ENCODE data around the gene PKDCC.

Gene PKDCC

DNA sequence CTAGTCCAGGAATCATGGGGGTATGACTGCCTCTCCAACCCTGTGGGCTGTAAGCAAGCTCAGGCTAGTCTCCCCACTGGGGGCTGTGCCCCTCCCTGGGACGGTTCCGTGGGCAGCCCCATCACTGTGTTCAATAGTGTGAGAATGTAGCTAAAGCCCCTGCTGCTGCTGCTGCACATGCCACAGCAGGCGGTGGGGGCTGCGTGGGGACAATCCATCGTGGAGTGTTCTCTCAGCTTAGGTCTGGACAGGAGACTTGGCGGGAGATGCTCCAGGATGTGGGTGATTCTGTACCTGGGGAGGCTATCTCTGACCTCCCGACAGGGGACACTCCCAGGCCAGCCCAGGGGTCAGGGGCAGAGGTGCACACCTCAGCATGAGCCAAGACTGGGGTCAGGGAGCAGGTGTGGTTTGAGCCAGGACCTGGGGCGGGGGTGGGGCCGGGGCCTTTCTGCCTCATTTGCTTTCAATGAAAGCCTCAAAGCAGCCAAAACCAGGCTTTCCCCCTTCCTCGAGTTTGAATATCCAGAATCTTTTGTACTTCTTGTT is 10.2 kb downstream of the PKDCC start:
- in situ Hi-C loops (cut with MboI; ENCODE audit: low pct_unique_long_range_greater_than_20kb, low sequenced_read_pairs, unreplicated experiment) = no loop called here
- TF ChIP-seq, protein P1, sequence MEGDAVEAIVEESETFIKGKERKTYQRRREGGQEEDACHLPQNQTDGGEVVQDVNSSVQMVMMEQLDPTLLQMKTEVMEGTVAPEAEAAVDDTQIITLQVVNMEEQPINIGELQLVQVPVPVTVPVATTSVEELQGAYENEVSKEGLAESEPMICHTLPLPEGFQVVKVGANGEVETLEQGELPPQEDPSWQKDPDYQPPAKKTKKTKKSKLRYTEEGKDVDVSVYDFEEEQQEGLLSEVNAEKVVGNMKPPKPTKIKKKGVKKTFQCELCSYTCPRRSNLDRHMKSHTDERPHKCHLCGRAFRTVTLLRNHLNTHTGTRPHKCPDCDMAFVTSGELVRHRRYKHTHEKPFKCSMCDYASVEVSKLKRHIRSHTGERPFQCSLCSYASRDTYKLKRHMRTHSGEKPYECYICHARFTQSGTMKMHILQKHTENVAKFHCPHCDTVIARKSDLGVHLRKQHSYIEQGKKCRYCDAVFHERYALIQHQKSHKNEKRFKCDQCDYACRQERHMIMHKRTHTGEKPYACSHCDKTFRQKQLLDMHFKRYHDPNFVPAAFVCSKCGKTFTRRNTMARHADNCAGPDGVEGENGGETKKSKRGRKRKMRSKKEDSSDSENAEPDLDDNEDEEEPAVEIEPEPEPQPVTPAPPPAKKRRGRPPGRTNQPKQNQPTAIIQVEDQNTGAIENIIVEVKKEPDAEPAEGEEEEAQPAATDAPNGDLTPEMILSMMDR (IDR thresholded peaks at IDR 0.05; ENCODE audit: extremely low read depth, insufficient read depth, missing control alignments) = no peak
- no peak for DNase-seq (ENCODE audit: low spot score)

DNA sequence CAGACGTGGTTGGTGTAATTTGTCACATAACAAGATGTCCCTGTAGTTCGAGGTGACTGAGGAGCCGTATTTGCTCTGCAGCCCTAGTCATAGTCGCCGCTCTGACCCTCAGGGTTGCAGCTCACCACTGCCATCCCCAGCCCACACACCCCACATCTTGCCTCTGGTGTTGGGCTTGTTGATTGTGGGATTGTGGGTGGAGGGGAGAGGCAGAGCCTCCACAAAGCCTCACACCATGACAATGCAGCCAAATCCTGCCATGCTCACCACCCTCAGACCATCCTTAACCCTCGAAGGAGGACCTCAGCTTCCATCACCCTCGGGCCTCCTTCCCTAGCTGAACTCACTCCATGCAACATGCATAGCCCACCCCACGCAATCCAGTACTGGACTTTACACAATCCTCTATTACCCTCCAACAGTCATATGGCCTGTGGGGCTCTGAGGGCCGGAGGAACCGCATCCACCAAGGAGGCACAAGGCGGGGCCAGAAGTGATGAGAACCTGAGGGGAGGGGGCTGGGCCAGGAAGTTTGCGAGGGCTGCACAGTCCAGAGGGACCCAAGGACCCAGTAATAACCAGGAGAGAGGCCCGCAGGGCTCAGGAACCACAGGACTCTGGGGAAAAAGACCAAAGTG is 11.6 kb downstream of the PKDCC start:
- TF ChIP-seq, protein P1 (IDR thresholded peaks at IDR 0.05; ENCODE audit: extremely low read depth, insufficient read depth, missing control alignments) = no peak
- in situ Hi-C loops (cut with MboI; ENCODE audit: low pct_unique_long_range_greater_than_20kb, low sequenced_read_pairs, unreplicated experiment) = no loop called here
- DNase-seq (ENCODE audit: low spot score) = no peak

DNA sequence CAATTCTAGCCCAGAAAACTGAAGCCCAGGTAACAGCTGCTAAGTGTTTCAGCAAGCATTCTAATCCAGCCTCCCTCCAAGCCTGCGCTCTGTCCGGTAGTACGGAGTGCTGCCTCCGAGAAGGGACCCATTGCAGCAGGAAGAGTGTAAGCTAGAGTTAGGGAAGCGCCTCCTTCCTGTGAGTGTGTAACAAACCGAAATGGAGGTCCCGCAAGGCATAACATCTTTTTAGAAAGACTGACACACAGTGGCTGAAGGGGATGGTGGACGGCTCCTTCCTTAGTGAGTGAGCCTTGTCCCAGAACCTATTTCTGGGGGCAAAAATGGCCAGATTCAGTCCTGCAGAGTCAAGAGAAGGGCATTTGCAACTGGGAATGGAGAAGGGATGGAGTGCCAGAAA is 12.2 kb downstream of the PKDCC start:
- TF ChIP-seq, protein P1 (IDR thresholded peaks at IDR 0.05; ENCODE audit: extremely low read depth, insufficient read depth, missing control alignments) = peak; percentile 44
- no peak for DNase-seq (ENCODE audit: low spot score)
- in situ Hi-C loops (cut with MboI; ENCODE audit: low pct_unique_long_range_greater_than_20kb, low sequenced_read_pairs, unreplicated experiment) = no loop called here

DNA sequence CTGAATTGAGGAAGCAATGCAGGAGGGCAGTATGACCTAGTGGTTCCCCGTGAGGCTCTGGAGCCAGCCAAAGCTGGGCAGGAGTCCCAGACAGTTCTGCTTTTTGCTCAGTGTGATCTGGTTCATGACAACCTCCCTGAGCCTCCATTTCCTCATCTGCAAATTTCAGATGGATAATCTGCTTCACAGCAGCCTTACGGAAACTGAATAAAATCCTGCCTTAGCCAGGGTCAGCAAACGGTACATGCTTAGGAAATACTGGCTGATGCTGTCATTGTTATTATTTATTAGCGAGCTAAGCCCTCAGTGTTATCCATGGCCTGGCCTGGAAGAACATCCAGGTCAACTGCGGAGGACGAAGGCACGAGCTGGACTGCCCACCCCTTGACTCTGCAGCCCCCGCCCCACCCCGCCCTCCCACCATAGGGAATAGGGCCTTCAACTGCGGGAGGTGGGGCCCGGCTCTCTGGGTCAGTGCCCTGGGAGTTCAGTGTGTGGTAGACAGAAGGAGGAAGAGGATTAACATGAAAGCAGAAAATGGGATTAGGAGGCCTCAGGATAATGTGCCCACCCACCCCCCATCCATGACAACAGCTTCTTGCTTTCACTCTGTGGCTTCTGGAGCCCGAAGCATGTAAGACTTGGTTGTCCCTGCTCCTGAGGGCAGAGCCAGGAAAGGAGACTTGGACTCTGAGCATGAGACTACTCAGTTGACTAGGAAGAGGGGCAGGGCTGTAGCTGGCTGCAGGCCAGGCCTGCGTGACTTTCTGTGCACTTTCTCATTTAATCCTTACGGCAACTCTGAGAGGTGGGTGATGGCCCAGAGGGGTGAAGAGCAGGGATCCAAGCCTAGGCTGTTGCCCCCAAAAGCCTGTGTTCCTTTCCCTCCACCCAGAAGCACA is 13.1 kb downstream of the PKDCC start:
- no peak for DNase-seq (ENCODE audit: low spot score)
- TF ChIP-seq, protein P1 (IDR thresholded peaks at IDR 0.05; ENCODE audit: extremely low read depth, insufficient read depth, missing control alignments) = no peak
- in situ Hi-C loops (cut with MboI; ENCODE audit: low pct_unique_long_range_greater_than_20kb, low sequenced_read_pairs, unreplicated experiment) = no loop called here

DNA sequence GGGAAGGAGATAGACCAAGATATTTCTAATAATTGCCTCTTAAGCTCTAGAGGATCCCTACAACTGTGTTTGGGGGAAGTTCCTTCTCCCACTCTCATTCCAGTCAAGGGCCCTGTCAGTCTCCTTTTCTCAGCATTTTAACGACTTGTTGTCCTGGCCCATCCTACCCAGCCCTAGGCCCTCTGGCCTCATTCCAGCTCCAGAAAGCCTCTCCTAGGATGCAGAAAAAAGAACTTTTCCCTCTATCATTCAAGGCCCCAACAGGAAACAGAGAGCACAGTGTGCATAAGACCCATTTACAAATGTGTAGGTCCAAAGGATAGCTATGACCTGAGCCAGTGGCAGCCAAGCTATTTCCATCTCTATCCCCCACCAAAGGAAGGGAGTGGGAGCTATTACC is 14.0 kb downstream of the PKDCC start:
- no peak for DNase-seq (ENCODE audit: low spot score)
- in situ Hi-C loops (cut with MboI; ENCODE audit: low pct_unique_long_range_greater_than_20kb, low sequenced_read_pairs, unreplicated experiment) = no loop called here
- TF ChIP-seq, protein P1 (IDR thresholded peaks at IDR 0.05; ENCODE audit: extremely low read depth, insufficient read depth, missing control alignments) = no peak

DNA sequence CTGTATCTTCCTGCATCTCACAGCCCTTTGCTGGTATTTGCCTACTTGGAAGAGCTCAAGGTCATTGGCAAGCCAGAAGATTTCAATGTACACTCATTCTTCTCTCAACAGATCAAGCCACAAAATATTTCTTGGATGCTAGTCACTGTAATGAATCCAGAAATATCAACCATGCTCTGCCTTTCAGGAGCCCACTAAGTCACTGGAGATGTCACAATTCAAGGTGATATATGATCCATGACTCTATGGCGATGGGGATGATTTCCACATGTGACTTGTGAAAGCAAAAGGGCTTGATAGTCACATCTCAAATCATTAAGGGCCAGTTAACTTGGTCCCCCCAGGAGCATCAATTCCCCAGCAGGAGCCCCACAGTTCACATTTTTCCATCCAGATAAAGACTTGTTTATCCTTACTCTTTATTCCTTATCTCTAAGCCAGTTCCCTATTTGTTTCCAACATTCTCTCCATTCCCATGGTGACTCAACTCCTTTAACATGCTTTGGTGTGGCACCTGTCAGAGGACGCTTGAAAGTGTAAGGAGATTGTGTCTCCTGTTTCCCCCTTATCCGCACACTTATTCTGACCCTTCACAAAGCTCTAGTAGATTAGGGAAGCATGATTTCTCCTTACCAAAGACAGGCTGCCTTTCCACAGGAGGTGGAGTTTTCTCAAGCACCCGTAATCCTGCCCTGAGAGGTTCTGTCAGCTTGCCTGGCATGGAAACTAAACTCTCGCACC is 15.8 kb downstream of the PKDCC start:
- DNase-seq (ENCODE audit: low spot score) = no peak
- in situ Hi-C loops (cut with MboI; ENCODE audit: low pct_unique_long_range_greater_than_20kb, low sequenced_read_pairs, unreplicated experiment) = no loop called here
- TF ChIP-seq, protein P1 (IDR thresholded peaks at IDR 0.05; ENCODE audit: extremely low read depth, insufficient read depth, missing control alignments) = no peak

Data from GM13977 (cell line).